Lower lobe of right lung (tissue), 2 donors: ENCODE data around the gene DLGAP5. TPM values are rescaled to one million over a fixed set of nuclear protein-coding genes. Genes with fewer than 3 reads are reported as not detected.

Source experiments
- ATAC-seq, 2 donors: fragments of 200-7000 bp; cut with Tn5 transposase; one replicate each; pipeline ENCODE4 v1.9.1; 2020 to 2022; ENCODE audit warnings: mild to moderate bottlenecking in 2 of 2, moderate library complexity in 2 of 2
- DNase-seq: peaks from one replicate; pipeline ENCODE4 v3.0.0-alpha.2; 2020
- H3K27ac ChIP-seq: fragments of 200-600 bp; one replicate; pipeline ENCODE4 v1.8.0; 2022
- H3K27me3 ChIP-seq: fragments of 200-600 bp; one replicate; pipeline ENCODE4 v1.8.0; 2022; ENCODE audit warnings: low read depth
- H3K36me3 ChIP-seq: fragments of 200-600 bp; one replicate; pipeline ENCODE4 v1.8.0; 2022; ENCODE audit warnings: mild to moderate bottlenecking
- H3K4me1 ChIP-seq: fragments of 200-600 bp; one replicate; pipeline ENCODE4 v1.8.0; 2022
- H3K4me3 ChIP-seq: fragments of 200-600 bp; one replicate; pipeline ENCODE4 v1.8.0; 2022; ENCODE audit warnings: mild to moderate bottlenecking
- H3K9me3 ChIP-seq: fragments of 200-600 bp; one replicate; pipeline ENCODE4 v1.8.0; 2022
- intact Hi-C: fragments of 100-400 bp; cut with DNase I; formaldehyde crosslinking; loops from one replicate; pipeline ENCODE4 v1.11.0; 2022
- total RNA-seq: library from RNA; stranded (reverse); fragmentation: NEBNext Ultra II Directional; extraction: Animal tissue kit (Norgen Biotek cat#: 25700); gene quantifications from one replicate; pipeline ENCODE4 v1.2.1, GENCODE V29; 2021
- TF ChIP-seq, protein P1 (sequence below): fragments of 200-600 bp; IDR thresholded peaks from one replicate; pipeline ENCODE4 v1.8.0; 2022; ENCODE audit warnings: antibody characterized with exemption, mild to moderate bottlenecking
- donor health status: DM: no; HTN: yes; CAD: no; lungs with severe emphysema.

Gene DLGAP5
- total RNA-seq, 1 donor from 2014 or later = 0.97 TPM

DNA sequence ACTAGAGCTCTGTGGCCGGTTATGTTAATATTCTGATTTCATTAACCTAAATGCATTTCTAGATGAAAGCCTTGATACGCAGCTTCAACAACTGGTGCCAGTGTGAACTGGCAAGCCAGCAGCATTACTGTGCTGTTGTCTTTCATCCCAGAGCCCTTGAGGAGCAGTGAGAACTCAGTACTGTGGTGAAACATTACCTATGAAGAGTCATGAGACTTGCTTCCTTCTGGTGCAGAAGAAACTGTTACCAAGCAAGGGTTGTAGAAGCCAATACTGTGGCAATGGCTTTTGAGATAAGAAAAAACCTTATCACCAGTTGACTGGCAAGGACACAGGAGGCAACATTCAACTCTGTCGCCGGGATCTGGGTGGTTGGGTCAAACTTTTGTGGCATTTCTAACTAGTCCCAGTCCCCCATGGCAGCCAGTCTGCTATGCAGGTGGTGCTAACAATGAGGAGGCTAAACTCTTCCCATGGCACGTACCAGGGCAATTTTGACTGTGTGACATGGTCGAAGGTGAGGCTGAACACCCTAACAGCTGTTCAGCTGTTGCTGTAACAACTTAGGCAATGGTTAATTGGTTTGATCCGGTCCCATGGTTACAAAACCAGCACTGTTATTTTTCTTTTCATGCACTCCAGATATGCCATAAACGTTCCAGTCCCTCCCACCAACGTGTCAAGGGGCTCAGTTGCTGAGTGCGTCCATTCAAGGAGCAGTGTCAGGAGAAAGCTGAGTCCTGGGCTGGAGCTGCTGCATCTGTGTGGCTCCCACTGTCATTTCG lies 74.9 kb downstream of the DLGAP5 start:
- no peak overlapping the region for H3K4me3 ChIP-seq
- DNase-seq = no peak
- H3K36me3 ChIP-seq = no peaks in the 10 kb centered on the region
- H3K4me1 ChIP-seq = peaks cover 39% of the 10 kb centered on the region
- peak; percentile 34 to 53 for ATAC-seq
- intact Hi-C loops = no loop called here
- peak overlapping the region; percentile 41 for H3K27ac ChIP-seq
- H3K27me3 ChIP-seq = no peaks in the 10 kb centered on the region
- H3K9me3 ChIP-seq = no peaks in the 10 kb centered on the region
- TF ChIP-seq, protein P1, sequence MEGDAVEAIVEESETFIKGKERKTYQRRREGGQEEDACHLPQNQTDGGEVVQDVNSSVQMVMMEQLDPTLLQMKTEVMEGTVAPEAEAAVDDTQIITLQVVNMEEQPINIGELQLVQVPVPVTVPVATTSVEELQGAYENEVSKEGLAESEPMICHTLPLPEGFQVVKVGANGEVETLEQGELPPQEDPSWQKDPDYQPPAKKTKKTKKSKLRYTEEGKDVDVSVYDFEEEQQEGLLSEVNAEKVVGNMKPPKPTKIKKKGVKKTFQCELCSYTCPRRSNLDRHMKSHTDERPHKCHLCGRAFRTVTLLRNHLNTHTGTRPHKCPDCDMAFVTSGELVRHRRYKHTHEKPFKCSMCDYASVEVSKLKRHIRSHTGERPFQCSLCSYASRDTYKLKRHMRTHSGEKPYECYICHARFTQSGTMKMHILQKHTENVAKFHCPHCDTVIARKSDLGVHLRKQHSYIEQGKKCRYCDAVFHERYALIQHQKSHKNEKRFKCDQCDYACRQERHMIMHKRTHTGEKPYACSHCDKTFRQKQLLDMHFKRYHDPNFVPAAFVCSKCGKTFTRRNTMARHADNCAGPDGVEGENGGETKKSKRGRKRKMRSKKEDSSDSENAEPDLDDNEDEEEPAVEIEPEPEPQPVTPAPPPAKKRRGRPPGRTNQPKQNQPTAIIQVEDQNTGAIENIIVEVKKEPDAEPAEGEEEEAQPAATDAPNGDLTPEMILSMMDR = no peak

DNA sequence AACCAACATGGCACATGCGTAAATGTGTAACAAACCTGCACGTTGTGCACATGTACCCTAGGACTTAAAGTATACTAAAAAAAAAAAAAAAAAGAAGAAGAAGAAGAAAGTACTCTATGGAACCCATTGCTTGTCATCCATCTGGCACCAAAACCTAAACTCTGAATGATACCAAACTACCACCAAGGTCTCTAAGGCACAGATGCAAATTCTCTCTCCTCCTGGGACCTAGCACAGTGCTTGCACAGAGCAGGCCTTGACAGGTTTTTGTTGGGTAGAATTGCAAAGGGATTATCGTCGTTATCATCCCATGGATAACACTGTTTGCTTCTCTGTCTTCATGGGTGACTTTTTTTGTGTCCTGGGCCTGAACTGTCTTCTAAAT lies 75.5 kb downstream of the DLGAP5 start:
- no peaks in the 10 kb centered on the region for H3K36me3 ChIP-seq
- ATAC-seq (no peak), DNase-seq (no peak)
- peak overlapping the region; percentile 41 for H3K27ac ChIP-seq
- intact Hi-C loops = no loop called here
- H3K4me1 ChIP-seq = peaks cover 33% of the 10 kb centered on the region
- TF ChIP-seq, protein P1 = no peak
- no peak overlapping the region for H3K4me3 ChIP-seq
- no peaks in the 10 kb centered on the region for H3K9me3 ChIP-seq
- no peaks in the 10 kb centered on the region for H3K27me3 ChIP-seq

DNA sequence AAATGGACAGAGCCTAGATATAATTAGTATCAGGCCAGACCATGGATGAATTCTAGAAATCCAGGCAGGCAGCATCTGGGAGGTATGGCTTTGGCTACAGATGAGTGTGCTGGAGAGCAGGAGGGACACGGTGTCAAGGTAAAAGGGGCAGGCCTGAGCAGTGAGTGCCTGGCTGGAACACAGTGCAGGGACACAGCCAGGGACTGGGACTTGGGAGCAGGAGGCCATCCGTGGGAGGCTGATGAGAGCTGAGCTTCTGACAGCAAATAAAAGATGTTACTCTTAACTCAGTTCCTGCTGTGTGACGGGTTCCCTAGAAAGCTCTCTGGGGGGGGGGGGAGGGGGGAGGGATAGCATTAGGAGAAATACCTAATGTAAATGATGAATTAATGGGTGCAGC lies 75.9 kb downstream of the DLGAP5 start:
- TF ChIP-seq, protein P1 = no peak
- Histone ChIP-seq H3K4me1 (peaks cover 30% of the 10 kb centered on the region), H3K4me3 (no peak overlapping the region), H3K27ac (no peak overlapping the region), H3K27me3 (no peaks in the 10 kb centered on the region), H3K9me3 (no peaks in the 10 kb centered on the region), H3K36me3 (no peaks in the 10 kb centered on the region)
- intact Hi-C loops = no loop called here
- DNase-seq (no peak), ATAC-seq (no peak)

DNA sequence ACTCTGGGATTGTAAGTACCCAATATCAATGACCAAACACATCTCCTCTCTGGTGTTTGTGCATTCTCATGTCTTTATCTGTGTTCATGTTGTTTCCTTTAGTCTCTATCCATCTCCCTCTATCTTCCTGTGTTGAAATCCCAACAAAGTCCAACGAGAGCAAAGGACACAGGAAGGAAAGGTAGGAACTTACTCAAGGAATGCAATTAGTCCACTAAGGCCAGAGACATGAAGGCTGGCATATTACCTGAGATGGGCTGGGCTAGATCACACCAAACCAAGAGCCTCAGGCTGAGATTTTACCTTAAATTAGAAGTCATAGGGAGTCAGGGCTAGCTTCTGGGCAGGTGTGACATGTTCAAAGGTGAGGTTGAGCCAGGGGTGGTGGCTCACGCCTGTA lies 76.7 kb downstream of the DLGAP5 start:
- intact Hi-C loops = no loop called here
- peaks cover 24% of the 10 kb centered on the region for H3K4me1 ChIP-seq
- TF ChIP-seq, protein P1 = no peak
- H3K4me3 ChIP-seq = no peak overlapping the region
- H3K9me3 ChIP-seq = no peaks in the 10 kb centered on the region
- DNase-seq (no peak), ATAC-seq (no peak)
- no peak overlapping the region for H3K27ac ChIP-seq
- no peaks in the 10 kb centered on the region for H3K36me3 ChIP-seq
- H3K27me3 ChIP-seq = no peaks in the 10 kb centered on the region

DNA sequence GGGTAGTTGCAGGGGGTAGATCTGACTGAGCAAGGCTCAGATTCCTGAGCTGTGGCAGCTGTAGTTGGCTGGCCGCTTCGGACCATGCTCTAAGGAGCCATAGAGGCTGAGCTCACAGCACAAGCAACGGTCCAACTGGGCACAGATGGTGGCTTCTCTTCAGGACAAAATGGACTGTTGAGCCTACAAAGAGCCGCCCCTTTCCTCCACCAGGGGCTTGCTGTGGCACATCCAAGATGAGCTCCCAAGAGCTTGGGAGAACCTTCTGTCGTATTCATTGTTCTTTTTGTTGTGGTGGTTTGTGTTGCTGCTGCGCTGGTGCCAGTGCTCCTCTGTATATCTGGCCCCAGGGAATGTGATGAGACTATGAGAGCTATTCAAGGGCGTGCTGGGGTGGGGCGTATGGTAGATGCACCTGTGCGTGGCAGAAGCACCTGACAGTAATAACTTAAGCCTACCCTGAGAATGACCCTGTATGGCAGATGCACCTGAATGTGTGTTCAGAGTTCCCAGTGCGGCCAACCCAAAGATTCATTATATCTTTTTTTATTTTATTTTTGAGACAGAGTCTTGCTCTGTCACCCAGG lies 80.2 kb downstream of the DLGAP5 start:
- H3K4me3 ChIP-seq = no peak overlapping the region
- TF ChIP-seq, protein P1 = no peak
- DNase-seq (no peak), ATAC-seq (no peak)
- H3K27ac ChIP-seq = no peak overlapping the region
- peaks cover 30% of the 10 kb centered on the region for H3K4me1 ChIP-seq
- no peaks in the 10 kb centered on the region for H3K27me3 ChIP-seq
- no peaks in the 10 kb centered on the region for H3K36me3 ChIP-seq
- no peaks in the 10 kb centered on the region for H3K9me3 ChIP-seq
- intact Hi-C loops = no loop called here
